ACC112 (cell line): ENCODE measurements around the gene FCRLA.
A peak's percentile ranks its signal among the peaks of the same experiment; 100 is the strongest.

Experiments
- H2AFZ ChIP-seq: fragments of 200-600 bp; sonication (generic); one replicate; pipeline ENCODE4 v1.6.0; 2017; ENCODE audit warnings: antibody characterized with exemption, low read length; ENCODE audit not compliant: unreplicated experiment
- H3K27ac ChIP-seq: fragments of 200-600 bp; sonication (generic); 2 replicates; pipeline ENCODE4 v1.5.1; 2014; ENCODE audit warnings: low read depth, mild to moderate bottlenecking, antibody characterized with exemption, low read length, moderate library complexity
- H3K27me3 ChIP-seq: fragments of 200-600 bp; sonication (generic); 2 replicates; pipeline ENCODE4 v1.6.1; 2014; ENCODE audit warnings: mild to moderate bottlenecking, antibody characterized with exemption, low read length, moderate library complexity, mixed read lengths; ENCODE audit not compliant: insufficient read depth
- H3K36me3 ChIP-seq: fragments of 200-600 bp; sonication (generic); 2 replicates; pipeline ENCODE4 v1.6.1; 2016; ENCODE audit warnings: mild to moderate bottlenecking, antibody characterized with exemption, low read length, moderate library complexity, mixed read lengths; ENCODE audit not compliant: insufficient read depth
- H3K4me1 ChIP-seq: fragments of 200-600 bp; sonication (generic); one replicate; pipeline ENCODE4 v1.6.1; 2016; ENCODE audit warnings: low read length, mixed read lengths; ENCODE audit not compliant: insufficient read depth, unreplicated experiment, control insufficient read depth
- H3K4me3 ChIP-seq: fragments of 200-600 bp; sonication (generic); 2 replicates; pipeline ENCODE4 v1.5.1; 2014; ENCODE audit warnings: mild to moderate bottlenecking, low read depth, low read length
- H3K79me2 ChIP-seq: fragments of 200-600 bp; sonication (generic); one replicate; pipeline ENCODE4 v1.6.0; 2016; ENCODE audit warnings: low read length; ENCODE audit not compliant: control insufficient read depth, unreplicated experiment, insufficient read depth

FCRLA gene

DNA sequence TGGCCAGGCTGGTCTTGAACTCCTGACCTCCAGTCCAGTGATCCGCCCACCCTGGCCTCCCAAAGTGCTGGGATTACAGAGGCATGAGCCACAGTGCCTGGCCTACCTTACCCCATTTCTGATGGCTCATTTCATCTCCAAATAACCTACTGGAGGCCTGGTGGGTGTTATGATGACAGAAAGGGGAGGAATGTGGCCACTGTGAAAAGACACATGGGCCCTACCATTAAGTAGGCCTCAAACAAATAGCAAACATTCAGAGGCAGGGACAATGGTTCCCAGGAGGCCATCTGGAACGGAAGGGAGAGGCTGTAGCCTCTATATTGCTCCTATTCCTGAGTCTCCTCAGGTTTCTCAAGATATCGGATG is 932 bp upstream of the FCRLA start:
- Histone ChIP-seq H2AFZ (peak overlapping the region; percentile 73), H3K27ac (peak overlapping the region; percentile 93), H3K4me1 (peaks cover 18% of the 10 kb centered on the region), H3K4me3 (no peak overlapping the region), H3K27me3 (no peaks in the 10 kb centered on the region), H3K36me3 (no peaks in the 10 kb centered on the region), H3K79me2 (no peaks in the 10 kb centered on the region)

DNA sequence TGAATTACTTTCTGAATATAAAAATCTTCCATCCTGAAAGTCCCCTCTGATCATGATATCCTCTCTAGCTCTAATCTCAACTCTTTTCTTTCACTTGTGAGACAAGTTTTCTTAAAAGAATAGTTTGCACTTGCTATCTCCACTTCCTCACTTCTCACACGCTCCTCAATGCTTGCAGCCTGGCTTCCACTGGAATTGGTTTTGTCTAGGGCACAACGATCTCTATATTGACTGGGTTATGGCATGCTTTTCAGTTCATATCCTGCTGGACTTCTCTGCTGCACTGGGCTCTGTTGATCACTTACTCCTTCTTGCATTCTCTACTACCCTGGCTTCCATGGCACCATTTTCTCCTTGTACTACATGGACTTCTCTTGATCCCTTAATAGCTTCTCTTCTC is 474 bp downstream of the FCRLA start:
- H3K4me1 ChIP-seq = peaks cover 18% of the 10 kb centered on the region
- H2AFZ ChIP-seq = no peak overlapping the region
- peak overlapping the region; percentile 93 for H3K27ac ChIP-seq
- no peaks in the 10 kb centered on the region for H3K36me3 ChIP-seq
- H3K4me3 ChIP-seq = no peak overlapping the region
- no peaks in the 10 kb centered on the region for H3K79me2 ChIP-seq
- H3K27me3 ChIP-seq = no peaks in the 10 kb centered on the region

DNA sequence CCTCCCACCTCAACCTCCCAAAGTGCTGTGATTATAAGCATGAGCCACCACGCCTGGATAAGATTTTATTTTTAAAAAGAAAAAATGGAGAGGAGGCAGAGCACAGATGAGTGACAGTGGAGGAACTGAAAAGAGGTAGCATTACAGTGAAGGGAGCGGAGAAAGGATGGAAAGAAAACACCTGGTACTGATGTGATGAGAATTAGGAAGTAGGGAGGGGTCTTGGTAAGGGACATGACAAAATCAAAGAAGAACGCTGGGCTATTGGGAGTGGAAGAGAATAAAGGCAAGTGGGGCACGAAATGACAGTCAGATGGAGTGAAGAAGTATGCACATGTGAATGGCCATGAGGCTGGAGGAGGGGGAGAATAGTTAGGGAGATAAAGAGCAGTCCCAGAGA is 2.3 kb downstream of the FCRLA start:
- Histone ChIP-seq H3K4me1 (peaks cover 18% of the 10 kb centered on the region), H2AFZ (no peak overlapping the region), H3K27ac (no peak overlapping the region), H3K36me3 (no peaks in the 10 kb centered on the region), H3K27me3 (no peaks in the 10 kb centered on the region), H3K4me3 (no peak overlapping the region), H3K79me2 (no peaks in the 10 kb centered on the region)

DNA sequence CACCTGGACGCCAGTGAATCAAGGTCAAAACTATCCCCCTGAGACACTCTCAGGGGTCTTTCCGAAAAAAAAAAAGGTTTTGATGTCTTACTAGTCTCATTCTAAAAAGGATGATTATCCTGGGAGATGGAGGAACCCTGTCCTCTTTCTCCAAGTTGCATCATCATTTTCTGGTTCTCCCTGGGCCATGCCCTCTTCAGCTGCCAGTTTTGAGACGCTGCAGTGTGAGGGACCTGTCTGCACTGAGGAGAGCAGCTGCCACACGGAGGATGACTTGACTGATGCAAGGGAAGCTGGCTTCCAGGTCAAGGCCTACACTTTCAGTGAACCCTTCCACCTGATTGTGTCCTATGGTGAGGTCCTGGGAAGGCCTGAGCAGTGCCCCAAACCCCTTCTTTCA is 3.5 kb downstream of the FCRLA start:
- Histone ChIP-seq H3K36me3 (no peaks in the 10 kb centered on the region), H3K4me1 (peaks cover 16% of the 10 kb centered on the region), H2AFZ (no peak overlapping the region), H3K27me3 (peaks cover 2% of the 10 kb centered on the region; the same call in 1 of the 2 replicates), H3K79me2 (no peaks in the 10 kb centered on the region), H3K27ac (no peak overlapping the region), H3K4me3 (no peak overlapping the region)

DNA sequence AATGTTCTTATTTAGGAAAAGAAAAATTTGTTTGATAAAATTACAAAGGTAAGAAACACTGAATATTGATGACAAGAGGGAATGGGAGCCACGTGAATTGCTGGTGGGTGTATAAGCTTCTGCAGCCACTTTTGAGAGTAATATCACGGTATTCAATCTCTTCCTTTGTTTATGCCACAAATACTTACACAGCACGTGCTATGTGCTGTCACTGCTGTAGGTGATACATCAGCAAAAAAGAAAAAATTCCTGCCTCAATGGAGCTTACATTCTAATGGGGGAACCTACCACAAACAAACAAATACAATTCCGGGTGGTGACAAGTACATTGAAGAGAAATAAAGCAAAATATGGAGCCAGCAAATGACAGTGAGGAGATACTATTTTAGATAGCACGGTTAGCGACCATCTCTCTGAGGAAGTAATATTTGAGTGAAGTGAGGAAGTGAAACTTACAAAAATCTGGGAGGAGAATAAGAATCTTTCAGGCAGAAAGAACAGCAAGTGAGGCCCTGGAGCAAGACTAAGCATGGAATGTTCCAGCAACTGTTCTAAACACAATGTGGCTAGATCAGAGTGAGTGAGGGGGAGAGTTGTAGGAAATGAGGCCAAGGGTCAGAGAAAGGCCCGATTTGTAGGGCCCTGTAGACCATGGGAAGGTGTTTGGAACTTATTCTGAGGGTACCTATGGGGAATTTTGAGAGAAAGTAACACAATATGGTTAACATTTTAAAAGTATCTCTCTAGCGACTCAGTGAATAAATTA is 11.7 kb downstream of the FCRLA start:
- H3K4me3 ChIP-seq = no peak overlapping the region
- no peak overlapping the region for H3K27ac ChIP-seq

DNA sequence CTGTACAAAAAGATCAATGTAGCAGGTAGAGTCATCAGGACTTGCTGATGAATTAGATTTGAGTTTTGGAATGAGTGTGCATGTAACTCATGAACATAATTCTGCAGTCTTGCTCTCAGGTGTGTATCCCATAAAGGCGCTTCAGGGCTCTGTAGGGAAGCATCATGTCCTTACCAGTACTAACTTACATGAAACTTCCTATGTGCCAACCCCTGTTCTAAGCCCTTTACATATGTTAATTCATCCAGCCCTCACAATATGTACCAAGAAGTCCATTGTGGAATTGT is 12.2 kb downstream of the FCRLA start:
- H3K4me1 ChIP-seq = peaks cover 16% of the 10 kb centered on the region
- no peak overlapping the region for H3K27ac ChIP-seq
- H2AFZ ChIP-seq = no peak overlapping the region
- H3K79me2 ChIP-seq = no peaks in the 10 kb centered on the region
- no peak overlapping the region for H3K4me3 ChIP-seq
- H3K36me3 ChIP-seq = no peaks in the 10 kb centered on the region
- peaks cover 4% of the 10 kb centered on the region; the same call in 1 of the 2 replicates for H3K27me3 ChIP-seq

More for the DNA sequence above, 11.7 kb downstream of the FCRLA start:
- Histone ChIP-seq H3K79me2 (no peaks in the 10 kb centered on the region), H3K4me1 (peaks cover 16% of the 10 kb centered on the region), H2AFZ (no peak overlapping the region), H3K27me3 (peaks cover 4% of the 10 kb centered on the region; the same call in 1 of the 2 replicates), H3K36me3 (no peaks in the 10 kb centered on the region)

DNA sequence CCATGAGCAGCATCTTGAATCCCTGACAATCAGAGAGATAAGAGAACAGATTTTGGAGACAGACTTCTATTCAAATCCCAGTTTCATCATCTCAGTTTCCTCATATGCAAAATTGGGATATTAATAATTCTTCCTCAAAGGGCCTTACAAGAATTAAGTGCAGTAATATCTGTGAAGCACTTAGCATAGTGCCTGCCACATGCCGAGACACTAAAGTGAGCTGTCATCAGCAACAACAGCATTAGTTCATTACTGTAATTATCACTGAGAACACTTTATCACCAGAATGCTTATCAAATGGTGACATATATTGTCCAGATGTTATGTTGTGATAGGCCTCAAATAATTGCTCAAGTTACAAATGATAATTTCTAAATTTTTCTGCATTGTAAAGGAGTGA is 13.4 kb downstream of the FCRLA start:
- Histone ChIP-seq H2AFZ (no peak overlapping the region), H3K4me1 (peaks cover 16% of the 10 kb centered on the region), H3K27me3 (peaks cover 4% of the 10 kb centered on the region; the same call in 1 of the 2 replicates), H3K79me2 (no peaks in the 10 kb centered on the region), H3K36me3 (no peaks in the 10 kb centered on the region), H3K27ac (no peak overlapping the region), H3K4me3 (no peak overlapping the region)

DNA sequence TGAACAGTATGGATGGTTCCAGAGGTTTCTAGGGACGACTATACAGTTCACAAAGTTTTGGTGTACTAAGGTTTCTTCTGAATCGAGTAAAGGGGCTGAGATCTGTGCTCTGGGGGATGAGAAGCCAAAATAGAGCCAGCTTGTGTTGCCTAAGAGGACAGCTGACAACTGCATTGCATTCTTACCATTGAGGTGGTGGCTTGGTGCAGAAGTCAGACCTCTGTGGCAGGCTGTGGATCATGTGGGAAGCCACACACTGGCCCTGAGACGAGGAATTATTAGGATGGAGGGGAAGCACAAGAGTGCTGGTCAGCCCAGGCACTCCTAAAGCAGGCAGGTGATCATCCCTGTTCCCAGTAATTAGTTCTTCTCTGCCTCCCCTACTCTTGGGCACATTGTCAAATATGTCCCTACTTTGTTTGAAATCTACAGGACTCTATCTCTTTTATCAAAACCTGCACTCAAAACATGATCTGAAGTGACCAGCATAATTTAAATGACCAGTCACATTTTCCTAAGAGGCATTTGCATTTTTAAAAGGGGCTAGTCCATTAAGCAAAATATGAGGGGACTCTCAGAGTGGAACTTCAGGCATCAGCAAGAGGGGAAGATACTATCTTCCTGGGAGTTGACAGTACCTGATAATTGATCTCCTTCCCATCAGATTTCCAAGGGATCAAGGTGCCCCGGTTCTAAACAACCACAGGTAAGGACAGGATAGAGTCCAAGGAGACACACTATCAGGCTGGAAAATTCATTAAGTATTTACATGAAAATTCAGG is 14.1 kb downstream of the FCRLA start, which contains the start of gene FCRLB:
Gene FCRLB (plus strand): TSS at position 589 of the 782 bp plus-strand sequence. CDS start 1,129 bp downstream, outside the sequence.
- Histone ChIP-seq H3K27ac (peak within 1 kb of the TSS; percentile 70), H3K4me3 (no peak within 1 kb of the TSS; the same call in 1 of the 2 replicates), H3K36me3 (no peaks in the 10 kb centered on the region), H3K4me1 (peaks cover 16% of the 10 kb centered on the region), H3K27me3 (no peaks in the 10 kb centered on the region), H2AFZ (no peak within 1 kb of the TSS), H3K79me2 (no peaks in the 10 kb centered on the region)

DNA sequence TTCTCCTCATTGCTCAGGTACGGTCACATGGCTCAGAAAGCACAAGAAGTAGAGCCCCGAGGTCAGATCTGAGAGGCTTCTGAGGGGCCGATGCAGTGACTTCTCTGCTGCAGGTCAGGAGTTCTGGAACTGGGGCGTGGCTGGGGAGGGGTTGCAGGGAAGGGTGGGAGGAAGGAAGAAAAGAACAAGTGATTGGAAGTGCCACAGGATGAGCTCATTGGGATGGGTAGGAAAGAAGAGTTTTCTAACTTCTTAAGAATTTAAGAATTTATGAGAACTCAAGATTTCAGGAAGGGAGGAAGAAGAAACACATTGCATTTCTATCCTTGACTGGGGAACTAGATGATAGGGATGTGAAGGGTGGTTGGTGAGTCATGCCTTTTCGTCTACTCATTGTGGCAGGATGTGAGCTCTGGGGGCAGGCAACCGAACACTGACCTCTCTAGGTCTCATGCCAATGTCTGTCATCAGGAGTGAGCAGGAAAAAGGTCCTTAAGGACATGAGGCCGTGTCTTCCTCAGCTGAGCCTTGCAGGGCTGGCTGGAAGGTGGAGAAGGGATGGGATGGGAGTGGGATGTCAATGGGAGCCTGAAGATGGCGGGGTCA is 14.8 kb downstream of the FCRLA start:
- no peaks in the 10 kb centered on the region for H3K79me2 ChIP-seq
- H3K36me3 ChIP-seq = no peaks in the 10 kb centered on the region
- no peak overlapping the region; the same call in 1 of the 2 replicates for H3K4me3 ChIP-seq
- no peak overlapping the region for H2AFZ ChIP-seq
- no peaks in the 10 kb centered on the region for H3K27me3 ChIP-seq
- H3K27ac ChIP-seq = peak overlapping the region; percentile 70
- H3K4me1 ChIP-seq = peaks cover 16% of the 10 kb centered on the region

DNA sequence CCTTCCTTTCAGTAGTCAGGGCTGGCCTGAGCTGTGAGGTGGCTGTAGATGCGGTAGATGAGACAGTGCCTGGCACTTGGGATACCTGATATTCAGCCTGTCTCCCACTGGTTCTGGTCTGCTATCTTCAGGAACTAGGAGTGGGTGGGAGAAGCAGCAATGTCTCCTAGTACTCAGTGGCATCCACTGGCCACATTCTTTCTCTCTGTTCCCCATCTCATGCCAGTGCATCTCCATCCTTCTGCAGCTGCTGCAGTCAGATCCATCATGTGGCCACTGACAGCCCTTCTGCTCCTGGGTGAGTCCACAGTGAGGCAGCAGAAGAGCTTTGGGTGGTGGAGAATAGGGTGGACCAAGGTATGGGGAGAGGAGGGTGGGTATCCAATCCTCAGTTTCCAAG is 15.4 kb downstream of the FCRLA start:
- Histone ChIP-seq H3K27ac (0 out of 2 replicates have a peak overlapping the region, but pooled peaks have one; percentile 2), H3K4me1 (peaks cover 16% of the 10 kb centered on the region)

More for the DNA sequence above, 15.4 kb downstream of the FCRLA start:
- H3K4me3 ChIP-seq = no peak overlapping the region
- H3K79me2 ChIP-seq = no peaks in the 10 kb centered on the region
- no peak overlapping the region for H2AFZ ChIP-seq
- no peaks in the 10 kb centered on the region for H3K36me3 ChIP-seq
- H3K27me3 ChIP-seq = no peaks in the 10 kb centered on the region
